Cortex of kidney (tissue), 1 donor: ENCODE results near the gene RANBP10.

Experiments
- DNase-seq: peaks from one replicate; lab custom pipeline; 2025; lab: John Stamatoyannopoulos, UW

RANBP10 gene

DNA sequence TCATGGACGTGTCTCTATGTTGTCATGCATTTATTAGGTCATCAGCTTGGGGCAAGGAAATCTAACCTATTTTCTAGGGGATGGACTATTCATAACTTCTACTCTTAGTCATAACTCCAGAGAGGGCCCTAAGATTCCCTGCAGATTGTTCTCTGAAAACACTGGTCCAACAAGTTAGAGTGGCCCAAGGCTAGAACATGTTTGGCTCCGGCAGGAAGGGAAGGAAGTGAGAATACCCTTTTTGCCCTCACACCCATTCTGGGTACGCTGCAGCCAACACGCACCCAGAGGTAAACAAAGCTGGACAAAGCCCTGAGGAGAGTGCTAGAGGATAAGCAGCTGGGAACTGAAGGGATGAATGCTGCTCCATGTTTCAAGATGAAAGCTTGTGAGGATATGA is 129.8 kb downstream of the RANBP10 start:
- DNase-seq, result no peak

DNA sequence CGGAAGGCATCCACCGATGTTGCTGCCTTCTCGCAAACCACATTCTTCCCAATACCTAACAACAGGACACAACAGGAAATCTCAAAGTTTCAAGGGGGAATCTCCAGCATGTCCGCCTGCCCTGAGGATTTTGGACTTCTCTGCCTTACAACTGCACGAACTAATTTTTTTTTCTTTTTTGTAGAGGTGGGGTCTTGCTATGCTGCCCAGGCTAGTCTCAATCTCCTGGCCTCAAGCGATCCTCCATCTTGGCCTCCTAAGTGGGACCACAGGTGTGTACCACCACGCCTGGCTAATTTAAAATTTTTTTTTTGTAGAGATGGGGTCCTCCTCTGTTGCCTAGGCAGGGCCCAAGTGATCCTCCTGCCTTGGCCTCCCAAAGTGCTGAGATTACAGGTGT is 130.4 kb downstream of the RANBP10 start:
- no peak for DNase-seq

DNA sequence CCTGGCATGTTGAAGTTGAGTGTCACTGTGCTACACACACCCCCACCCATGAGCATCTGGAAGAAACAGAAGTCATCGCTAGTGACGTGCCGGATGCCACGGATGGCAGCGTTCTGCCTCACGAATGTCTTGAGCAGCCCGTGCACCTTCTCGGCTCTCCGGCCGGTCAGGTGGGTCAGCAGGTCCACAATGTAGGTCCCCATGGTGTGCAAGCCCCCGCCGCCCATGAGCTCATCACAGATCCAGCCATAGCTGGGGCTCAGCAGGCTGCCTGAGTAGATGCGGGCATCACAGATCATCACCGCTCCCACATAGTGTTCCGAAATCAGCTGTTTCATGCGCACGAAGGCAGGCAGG is 130.8 kb downstream of the RANBP10 start:
- DNase-seq, result no peak

DNA sequence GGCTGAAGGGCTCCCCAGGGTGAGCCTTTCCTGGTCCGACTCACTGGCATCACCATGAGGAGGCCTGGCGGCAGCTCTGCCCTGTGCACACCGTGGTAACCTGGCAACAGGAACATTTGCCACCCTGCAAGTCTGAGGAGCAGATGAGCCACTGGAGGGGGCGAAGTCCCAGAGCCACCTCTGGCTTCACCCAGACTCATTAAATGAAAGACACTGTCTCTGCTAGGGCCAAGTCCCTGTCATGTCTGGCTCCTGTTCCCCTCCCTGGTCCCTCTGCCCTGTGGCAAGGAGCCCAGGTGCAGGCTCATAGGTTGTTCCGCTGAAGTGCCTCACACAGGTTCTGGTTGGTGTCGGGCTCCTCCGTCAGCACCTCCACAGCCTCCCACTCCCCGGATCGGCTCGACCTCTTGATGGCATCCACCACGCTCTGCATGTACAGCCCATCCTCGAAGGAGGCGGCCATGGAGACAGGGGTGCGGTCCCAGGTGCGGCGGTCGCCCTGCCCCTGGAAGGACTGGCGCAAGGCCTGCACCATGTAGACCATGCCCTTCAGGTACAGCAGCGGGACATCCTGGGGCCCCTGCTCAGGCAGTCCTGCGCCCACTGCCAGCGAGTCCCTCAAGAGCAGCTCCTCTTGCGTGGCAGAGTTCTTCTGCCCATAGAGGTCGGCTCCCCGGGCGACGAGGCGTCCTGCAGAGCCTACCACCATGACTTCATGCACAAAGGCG is 131.3 kb downstream of the RANBP10 start:
- no peak for DNase-seq

DNA sequence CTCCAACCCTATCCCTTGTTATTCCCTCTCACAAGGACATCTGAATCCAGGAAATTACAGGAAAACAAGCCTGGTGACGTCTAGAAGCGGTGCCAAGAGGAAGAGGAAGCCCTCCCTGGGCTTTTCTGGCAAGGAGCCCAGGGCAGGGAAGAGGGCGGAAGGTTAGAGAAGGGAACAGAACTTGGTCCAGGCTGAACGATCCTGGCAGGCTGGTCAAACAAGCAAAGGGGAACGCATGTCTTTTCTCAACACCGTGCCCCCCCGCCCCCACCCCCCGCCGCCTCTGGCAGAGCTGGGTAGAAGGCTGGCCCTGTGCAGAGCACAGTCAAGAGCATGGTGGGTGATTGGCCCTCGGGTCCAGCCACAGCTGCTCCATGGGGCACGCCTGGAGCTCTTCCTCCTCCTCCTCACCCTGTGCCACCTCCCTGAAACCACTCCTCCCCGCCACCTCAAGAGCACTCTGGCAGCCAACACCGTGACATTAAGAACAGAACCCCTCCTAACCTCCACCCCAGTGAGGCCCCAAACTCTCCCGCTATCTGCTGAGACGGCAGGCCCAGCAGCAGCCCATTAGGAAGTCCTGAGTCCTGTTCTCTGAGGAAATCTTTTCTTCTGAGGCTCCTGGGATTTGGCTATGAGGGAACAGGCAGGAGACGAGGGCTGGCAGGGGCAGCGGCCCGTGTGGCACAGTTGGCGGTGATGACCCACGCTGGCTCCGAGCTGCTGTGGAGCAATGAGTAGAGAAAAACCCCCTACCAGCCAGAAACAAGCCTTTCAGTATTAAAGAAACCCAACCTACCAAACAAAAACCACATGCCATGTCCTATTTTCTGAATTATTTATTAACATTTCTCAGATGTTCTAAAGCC is 132.4 kb downstream of the RANBP10 start:
- no peak for DNase-seq
